WTC11 (cell line): Measurements from ENCODE around the gene SMIM24. TPM values are rescaled to one million over a fixed set of nuclear protein-coding genes. Genes with fewer than 3 reads are reported as not detected.
A peak's percentile ranks its signal among the peaks of the same experiment; 100 is the strongest.

Experiments
- ATAC-seq: fragments of 200-7000 bp; cut with Tn5 transposase; 2 replicates; pipeline ENCODE4 v1.10.0; 2021; ENCODE audit warnings: mild to moderate bottlenecking, moderate library complexity
- CTCF ChIA-PET: fragments of 300-600 bp; sonication (Branson Sonifier 250); formaldehyde crosslinking; loops from one replicate; lab custom pipeline; 2021; ENCODE audit warnings: antibody characterized with exemption; lab: Charles Lee
- POLR2A ChIA-PET: fragments of 350-600 bp; sonication (Branson Sonifier 250); formaldehyde crosslinking; loops from one replicate; lab custom pipeline; 2021; ENCODE audit warnings: antibody characterized with exemption; lab: Charles Lee
- DNase-seq: peaks from one replicate; pipeline ENCODE4 v3.0.0; 2021; ENCODE audit warnings: low spot score
- H3K27ac Mint-ChIP-seq: 2 replicates; pipeline ENCODE4 v1.8.0; 2021; ENCODE audit warnings: mixed read lengths
- H3K27me3 Mint-ChIP-seq: 2 replicates; pipeline ENCODE4 v1.8.0; 2021; ENCODE audit warnings: low read depth, mild to moderate bottlenecking, moderate library complexity, mixed read lengths
- H3K36me3 Mint-ChIP-seq: 2 replicates; pipeline ENCODE4 v1.8.0; 2021; ENCODE audit warnings: mixed read lengths
- H3K4me1 Mint-ChIP-seq: 2 replicates; pipeline ENCODE4 v1.8.0; 2022; ENCODE audit warnings: mixed read lengths
- H3K4me3 Mint-ChIP-seq: 2 replicates; pipeline ENCODE4 v1.8.0; 2021; ENCODE audit warnings: mild to moderate bottlenecking, moderate library complexity, mixed read lengths
- H3K9me3 Mint-ChIP-seq: 2 replicates; pipeline ENCODE4 v1.8.0; 2021; ENCODE audit warnings: mixed read lengths
- AFF4 ChIP-seq: sonication (generic); formaldehyde crosslinking; IDR thresholded peaks from 2 replicates; pipeline ENCODE4 v1.8.1; 2023; ENCODE audit warnings: mild to moderate bottlenecking, missing genetic modification reagents, borderline replicate concordance
- CREB1 ChIP-seq: sonication (generic); formaldehyde crosslinking; IDR thresholded peaks from 2 replicates; pipeline ENCODE4 v1.8.0; 2023; ENCODE audit warnings: mild to moderate bottlenecking, missing genetic modification reagents
- E2F4 ChIP-seq: sonication (generic); formaldehyde crosslinking; IDR thresholded peaks from 2 replicates; pipeline ENCODE4 v1.8.1; 2022; ENCODE audit warnings: low read depth, mild to moderate bottlenecking, moderate library complexity, missing genetic modification reagents, borderline replicate concordance
- ETV6 ChIP-seq: sonication (generic); formaldehyde crosslinking; IDR thresholded peaks from 2 replicates; pipeline ENCODE4 v1.8.1; 2022; ENCODE audit warnings: mild to moderate bottlenecking, missing genetic modification reagents
- FOXP1 ChIP-seq: sonication (generic); formaldehyde crosslinking; IDR thresholded peaks from 2 replicates; pipeline ENCODE4 v1.8.0; 2022; ENCODE audit warnings: missing genetic modification reagents, mild to moderate bottlenecking, moderate library complexity, borderline replicate concordance
- GRHL2 ChIP-seq: fragments of 250-450 bp; sonication (Bioruptor Pico); IDR thresholded peaks from 2 replicates; pipeline ENCODE4 v1.8.0; 2022; ENCODE audit warnings: mild to moderate bottlenecking, moderate library complexity; ENCODE audit not compliant: insufficient replicate concordance, severe bottlenecking
- NFE2L1 ChIP-seq: sonication (generic); formaldehyde crosslinking; IDR thresholded peaks from 2 replicates; pipeline ENCODE4 v1.8.1; 2023; ENCODE audit warnings: missing genetic modification reagents
- NR3C1 ChIP-seq: sonication (generic); formaldehyde crosslinking; conservative IDR thresholded peaks from 2 replicates; pipeline ENCODE4 v1.8.1; 2023; ENCODE audit warnings: low read depth, mild to moderate bottlenecking, missing genetic modification reagents
- OVOL2 ChIP-seq: fragments of 250-450 bp; sonication (Bioruptor Pico); IDR thresholded peaks from 2 replicates; pipeline ENCODE4 v1.9.0; 2021; ENCODE audit warnings: mild to moderate bottlenecking, borderline replicate concordance
- SMAD3 ChIP-seq: sonication (generic); formaldehyde crosslinking; IDR thresholded peaks from 2 replicates; pipeline ENCODE4 v1.8.0; 2022; ENCODE audit warnings: missing genetic modification reagents, mild to moderate bottlenecking, borderline replicate concordance
- ZNF121 ChIP-seq: sonication (generic); formaldehyde crosslinking; IDR thresholded peaks from 2 replicates; pipeline ENCODE4 v1.8.0; 2023; ENCODE audit warnings: missing genetic modification reagents
- ZNF232 ChIP-seq: sonication (generic); formaldehyde crosslinking; IDR thresholded peaks from 2 replicates; pipeline ENCODE4 v1.8.0; 2022; ENCODE audit warnings: mild to moderate bottlenecking, missing genetic modification reagents
- ZNF317 ChIP-seq: sonication (generic); formaldehyde crosslinking; IDR thresholded peaks from 2 replicates; pipeline ENCODE4 v1.8.1; 2023; ENCODE audit warnings: low read depth, mild to moderate bottlenecking, moderate library complexity, missing genetic modification reagents, borderline replicate concordance
- ZNF416 ChIP-seq: fragments of 250-450 bp; sonication (Bioruptor Pico); IDR thresholded peaks from 2 replicates; pipeline ENCODE4 v1.9.0; 2021; ENCODE audit warnings: mild to moderate bottlenecking, inconsistent platforms
- ZNF671 ChIP-seq: fragments of 250-450 bp; sonication (Bioruptor Pico); IDR thresholded peaks from 2 replicates; pipeline ENCODE4 v1.8.0; 2021; ENCODE audit warnings: mild to moderate bottlenecking
- total RNA-seq: library from RNA; stranded (reverse); gene quantifications from 3 replicates; pipeline ENCODE4 v1.2.3, GENCODE V29; 2021
- TF ChIP-seq, protein P1 (sequence below): fragments of 250-450 bp; sonication (Bioruptor Pico); IDR thresholded peaks from 2 replicates; pipeline ENCODE4 v1.9.0; 2021; ENCODE audit warnings: mild to moderate bottlenecking
- TF ChIP-seq, protein P2 (sequence below): fragments of 250-450 bp; sonication (Bioruptor Pico); IDR thresholded peaks from 2 replicates; pipeline ENCODE4 v2.1.2; 2022; ENCODE audit warnings: mild to moderate bottlenecking, moderate library complexity
- TF ChIP-seq, protein P3 (sequence below): sonication (generic); formaldehyde crosslinking; IDR thresholded peaks from 2 replicates; pipeline ENCODE4 v1.8.0; 2022; ENCODE audit warnings: mild to moderate bottlenecking, missing genetic modification reagents

The SMIM24 gene
- total RNA-seq, 1 experiment from 2014 or later, result 2.8 TPM

GRCh38 chr19:3518255-3518654 lies 37.9 kb upstream of the SMIM24 start (continued):
- TF ChIP-seq ZNF671 (CRISPR knock-in tag) (no peak), OVOL2 (CRISPR knock-in tag) (no peak), ZNF317 (CRISPR knock-in tag) (no peak)

- H3K36me3 Mint-ChIP-seq, result peaks cover 4% of the 10 kb centered on the region; the same call in 1 of the 2 replicates
- no peaks in the 10 kb centered on the region for H3K9me3 Mint-ChIP-seq
- peaks cover 55% of the 10 kb centered on the region for H3K4me1 Mint-ChIP-seq
- ChIA-PET CTCF (interaction anchor here (0.6 to 4.8 kb wide), 15 partner anchors 9 to 734 kb away, joined by 3 to 31 read pairs (median 4); no protein-coding TSS in a partner anchor), POLR2A (interaction anchor here (0.6 to 0.7 kb wide), 3 partner anchors 9 to 14 kb away, joined by 5 to 8 read pairs (median 7); no protein-coding TSS in a partner anchor)
- no peak for TF ChIP-seq SMAD3 (CRISPR knock-in tag)
- TF ChIP-seq, protein P1, sequence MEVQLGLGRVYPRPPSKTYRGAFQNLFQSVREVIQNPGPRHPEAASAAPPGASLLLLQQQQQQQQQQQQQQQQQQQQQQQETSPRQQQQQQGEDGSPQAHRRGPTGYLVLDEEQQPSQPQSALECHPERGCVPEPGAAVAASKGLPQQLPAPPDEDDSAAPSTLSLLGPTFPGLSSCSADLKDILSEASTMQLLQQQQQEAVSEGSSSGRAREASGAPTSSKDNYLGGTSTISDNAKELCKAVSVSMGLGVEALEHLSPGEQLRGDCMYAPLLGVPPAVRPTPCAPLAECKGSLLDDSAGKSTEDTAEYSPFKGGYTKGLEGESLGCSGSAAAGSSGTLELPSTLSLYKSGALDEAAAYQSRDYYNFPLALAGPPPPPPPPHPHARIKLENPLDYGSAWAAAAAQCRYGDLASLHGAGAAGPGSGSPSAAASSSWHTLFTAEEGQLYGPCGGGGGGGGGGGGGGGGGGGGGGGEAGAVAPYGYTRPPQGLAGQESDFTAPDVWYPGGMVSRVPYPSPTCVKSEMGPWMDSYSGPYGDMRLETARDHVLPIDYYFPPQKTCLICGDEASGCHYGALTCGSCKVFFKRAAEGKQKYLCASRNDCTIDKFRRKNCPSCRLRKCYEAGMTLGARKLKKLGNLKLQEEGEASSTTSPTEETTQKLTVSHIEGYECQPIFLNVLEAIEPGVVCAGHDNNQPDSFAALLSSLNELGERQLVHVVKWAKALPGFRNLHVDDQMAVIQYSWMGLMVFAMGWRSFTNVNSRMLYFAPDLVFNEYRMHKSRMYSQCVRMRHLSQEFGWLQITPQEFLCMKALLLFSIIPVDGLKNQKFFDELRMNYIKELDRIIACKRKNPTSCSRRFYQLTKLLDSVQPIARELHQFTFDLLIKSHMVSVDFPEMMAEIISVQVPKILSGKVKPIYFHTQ (CRISPR knock-in tag), result no peak
- peak; percentile 73 for TF ChIP-seq ZNF121 (CRISPR knock-in tag)
- H3K27me3 Mint-ChIP-seq, result no peaks in the 10 kb centered on the region
- DNase-seq (no peak), ATAC-seq (no peak)
- no peak overlapping the region for H3K4me3 Mint-ChIP-seq
- no peak overlapping the region for H3K27ac Mint-ChIP-seq
Observed at GRCh38 chr19:3517638-3518037, 37.3 kb upstream of the SMIM24 start.

GRCh38 chr19:3516675-3517207 lies 36.4 kb upstream of the SMIM24 start:
- ATAC-seq, result no peak
- TF ChIP-seq NR3C1, result no peak
- TF ChIP-seq, all 79 proteins: peak for 0
- POLR2A ChIA-PET, result no interaction called here
- CTCF ChIA-PET, result interaction anchor here (0.8 to 4.8 kb wide), 4 partner anchors 10 to 61 kb away, joined by 3 to 31 read pairs (median 4); no protein-coding TSS in a partner anchor
- Mint-ChIP-seq H3K36me3 (peaks cover 4% of the 10 kb centered on the region; the same call in 1 of the 2 replicates), H3K4me3 (no peak overlapping the region), H3K27me3 (no peaks in the 10 kb centered on the region), H3K9me3 (no peaks in the 10 kb centered on the region), H3K4me1 (peaks cover 55% of the 10 kb centered on the region), H3K27ac (peak overlapping the region; percentile 41)
- DNase-seq, result no peak

DNA sequence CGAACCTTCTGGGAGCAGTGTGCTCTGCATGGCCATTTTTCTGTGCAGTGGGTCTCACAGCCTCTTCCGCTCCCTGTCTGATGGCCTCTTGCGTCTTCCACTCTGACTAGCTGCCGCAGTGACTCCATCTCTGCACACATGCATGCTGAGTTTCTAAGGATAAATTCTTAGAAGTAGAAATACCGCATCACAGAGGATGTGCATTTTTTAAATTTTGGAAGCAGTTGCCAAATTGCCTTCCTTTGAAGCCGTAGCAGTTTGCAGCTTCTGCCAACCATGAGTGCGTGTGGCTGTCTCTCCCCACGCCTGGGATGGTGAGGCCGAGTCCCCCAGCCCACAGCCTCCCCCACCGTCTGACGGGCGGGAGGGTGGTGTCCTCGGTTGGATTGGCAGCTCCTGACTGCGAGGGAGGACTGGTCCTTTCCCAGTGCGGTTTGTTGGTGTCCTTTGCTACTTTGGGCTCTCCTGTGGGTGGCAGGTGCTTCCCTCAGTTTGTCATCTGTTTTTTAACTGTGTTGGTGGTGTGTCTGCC lies 35.6 kb upstream of the SMIM24 start:
- peaks cover 52% of the 10 kb centered on the region for H3K4me1 Mint-ChIP-seq
- H3K9me3 Mint-ChIP-seq, result no peaks in the 10 kb centered on the region
- no peaks in the 10 kb centered on the region for H3K27me3 Mint-ChIP-seq
- H3K4me3 Mint-ChIP-seq, result no peak overlapping the region
- no peak for ATAC-seq
- ChIA-PET POLR2A (no interaction called here), CTCF (interaction anchor here (0.9 to 4.8 kb wide), 5 partner anchors 11 to 86 kb away, joined by 3 to 31 read pairs (median 4); no protein-coding TSS in a partner anchor)
- peak overlapping the region; percentile 84 for H3K27ac Mint-ChIP-seq
- H3K36me3 Mint-ChIP-seq, result peaks cover 1% of the 10 kb centered on the region; the same call in 1 of the 2 replicates
- DNase-seq, result no peak
- TF ChIP-seq FOXP1 (no peak), ZNF232 (CRISPR knock-in tag) (no peak), ETV6 (CRISPR knock-in tag) (no peak), ZNF317 (CRISPR knock-in tag) (no peak), ZNF416 (no peak), CREB1 (CRISPR knock-in tag) (no peak), AFF4 (CRISPR knock-in tag) (no peak), GRHL2 (CRISPR knock-in tag) (no peak), NFE2L1 (CRISPR knock-in tag) (no peak), E2F4 (CRISPR knock-in tag) (no peak)
- TF ChIP-seq, protein P2, sequence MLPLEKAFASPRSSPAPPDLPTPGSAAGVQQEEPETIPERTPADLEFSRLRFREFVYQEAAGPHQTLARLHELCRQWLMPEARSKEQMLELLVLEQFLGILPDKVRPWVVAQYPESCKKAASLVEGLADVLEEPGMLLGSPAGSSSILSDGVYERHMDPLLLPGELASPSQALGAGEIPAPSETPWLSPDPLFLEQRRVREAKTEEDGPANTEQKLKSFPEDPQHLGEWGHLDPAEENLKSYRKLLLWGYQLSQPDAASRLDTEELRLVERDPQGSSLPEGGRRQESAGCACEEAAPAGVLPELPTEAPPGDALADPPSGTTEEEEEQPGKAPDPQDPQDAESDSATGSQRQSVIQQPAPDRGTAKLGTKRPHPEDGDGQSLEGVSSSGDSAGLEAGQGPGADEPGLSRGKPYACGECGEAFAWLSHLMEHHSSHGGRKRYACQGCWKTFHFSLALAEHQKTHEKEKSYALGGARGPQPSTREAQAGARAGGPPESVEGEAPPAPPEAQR (CRISPR knock-in tag), result no peak
- TF ChIP-seq, protein P3, sequence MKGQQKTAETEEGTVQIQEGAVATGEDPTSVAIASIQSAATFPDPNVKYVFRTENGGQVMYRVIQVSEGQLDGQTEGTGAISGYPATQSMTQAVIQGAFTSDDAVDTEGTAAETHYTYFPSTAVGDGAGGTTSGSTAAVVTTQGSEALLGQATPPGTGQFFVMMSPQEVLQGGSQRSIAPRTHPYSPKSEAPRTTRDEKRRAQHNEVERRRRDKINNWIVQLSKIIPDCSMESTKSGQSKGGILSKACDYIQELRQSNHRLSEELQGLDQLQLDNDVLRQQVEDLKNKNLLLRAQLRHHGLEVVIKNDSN (CRISPR knock-in tag), result no peak
